T-helper 1 cell (primary cell): ENCODE measurements around the gene NIN.

Source experiments
- DNase-seq, 5 donors: peaks; one replicate each; pipeline ENCODE4 v3.0.0-alpha.2; 2012 to 2020
- total RNA-seq, 4 donors: gene quantifications; one replicate each; lab custom pipeline; 2026; lab: John Stamatoyannopoulos, UW

Gene NIN
- 259 to 365 (median 301) reads per million in 4 donors for total RNA-seq

- DNase-seq, result peak; percentile 50 to 75 (median 63)
These were observed at the start of gene NIN for GRCh38 chr14:50830932-50831725. Gene NIN (minus strand): TSS chr14:50831162. CDS start chr14:50822056, 9,106 bp downstream.

GRCh38 chr14:50875359-50876070 is 44.6 kb upstream of the NIN start:
- peak in 4 of 5 donors; percentile 33 to 79 (median 46) for DNase-seq

- DNase-seq, result no peak
These were observed 43.8 kb upstream of the NIN start for GRCh38 chr14:50874757-50875156.

- peak in 1 of 5 donors; percentile 2 for DNase-seq
These were observed 41.2 kb upstream of the NIN start, which contains the start of gene ABHD12B for GRCh38 chr14:50871914-50872732. Gene ABHD12B (plus strand): TSS chr14:50872053. CDS start chr14:50872175, 122 bp downstream.

- DNase-seq, result no peak
These were observed 40.3 kb upstream of the NIN start for GRCh38 chr14:50871228-50871627.

- no peak for DNase-seq
These were observed 34.6 kb upstream of the NIN start for GRCh38 chr14:50865391-50866076.

GRCh38 chr14:50864946-50865345 is 34.0 kb upstream of the NIN start:
- no peak for DNase-seq

GRCh38 chr14:50864237-50864636 is 33.3 kb upstream of the NIN start:
- DNase-seq, result no peak

- DNase-seq, result no peak
These were observed 31.1 kb upstream of the NIN start for GRCh38 chr14:50862036-50862570.

- peak; percentile 62 to 88 (median 78) for DNase-seq
These were observed 29.6 kb upstream of the NIN start for GRCh38 chr14:50860478-50861086.

- DNase-seq, result no peak
These were observed 28.3 kb upstream of the NIN start for GRCh38 chr14:50859296-50859624.

- no peak for DNase-seq
These were observed 25.7 kb upstream of the NIN start for GRCh38 chr14:50856660-50857059.

GRCh38 chr14:50855558-50855957 is 24.6 kb upstream of the NIN start:
- DNase-seq, result no peak

GRCh38 chr14:50854521-50854920 is 23.6 kb upstream of the NIN start:
- no peak for DNase-seq

GRCh38 chr14:50853891-50854290 is 22.9 kb upstream of the NIN start:
- DNase-seq, result no peak

GRCh38 chr14:50846226-50846880 is 15.4 kb upstream of the NIN start:
- DNase-seq, result no peak

GRCh38 chr14:50845166-50845565 is 14.2 kb upstream of the NIN start:
- DNase-seq, result no peak

- DNase-seq, result no peak
These were observed 13.4 kb upstream of the NIN start for GRCh38 chr14:50844391-50844790.

- DNase-seq, result no peak
These were observed 8.7 kb upstream of the NIN start for GRCh38 chr14:50839691-50840090.

- no peak for DNase-seq
These were observed 8.1 kb upstream of the NIN start for GRCh38 chr14:50839048-50839447.

GRCh38 chr14:50837850-50838470 is 7.0 kb upstream of the NIN start:
- no peak for DNase-seq
